ENCODE data around the gene KCNK1.

The KCNK1 gene

DNA sequence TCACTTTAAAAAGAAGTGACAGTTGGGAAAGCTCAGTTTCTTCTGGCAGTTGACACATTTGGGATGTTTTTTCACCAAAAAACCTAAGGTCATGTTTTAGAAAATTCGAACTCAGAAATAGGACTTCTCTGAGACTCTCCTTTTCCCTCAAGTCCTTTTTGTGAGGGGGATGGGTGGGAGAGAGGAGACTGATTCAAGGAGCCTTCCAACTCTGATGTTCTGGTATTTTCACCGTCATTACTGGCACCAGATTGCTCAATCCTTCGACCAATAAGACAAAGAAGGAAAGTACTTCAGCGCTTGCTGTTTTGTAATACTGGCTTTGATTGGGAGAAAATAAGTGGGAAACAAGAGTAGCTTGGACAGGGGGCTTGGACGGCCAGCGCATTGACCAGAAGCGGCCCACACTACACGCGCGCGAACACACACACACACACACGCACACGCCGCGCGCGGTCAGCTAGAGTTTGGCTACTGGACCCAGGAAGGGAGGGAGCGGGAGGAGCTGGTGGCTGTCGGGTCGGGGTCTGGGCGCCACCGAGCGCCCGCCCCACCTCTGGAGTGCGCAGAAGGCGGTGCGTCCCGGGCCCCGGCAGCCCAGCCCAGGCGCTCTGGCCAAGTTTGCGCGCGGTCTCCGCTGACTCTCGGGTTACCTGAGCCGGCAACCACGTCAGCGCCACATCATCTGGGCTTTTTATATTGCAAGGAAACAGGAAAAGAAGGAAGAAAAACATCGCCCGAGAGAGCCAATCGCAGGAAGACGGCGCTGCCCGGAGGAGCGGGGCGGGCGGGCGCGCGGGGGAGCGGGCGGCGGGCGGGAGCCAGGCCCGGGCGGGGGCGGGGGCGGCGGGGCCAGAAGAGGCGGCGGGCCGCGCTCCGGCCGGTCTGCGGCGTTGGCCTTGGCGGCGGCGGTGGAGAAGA lies at the start of gene KCNK1:
Gene KCNK1, plus strand, starts transcription at position 855 of the 921 bp plus-strand sequence. Its CDS starts 66 bp downstream, at position 921.
- peak within 1 kb of the TSS; percentile 77 to 89 (median 87) for H3K27ac Mint-ChIP-seq

DNA sequence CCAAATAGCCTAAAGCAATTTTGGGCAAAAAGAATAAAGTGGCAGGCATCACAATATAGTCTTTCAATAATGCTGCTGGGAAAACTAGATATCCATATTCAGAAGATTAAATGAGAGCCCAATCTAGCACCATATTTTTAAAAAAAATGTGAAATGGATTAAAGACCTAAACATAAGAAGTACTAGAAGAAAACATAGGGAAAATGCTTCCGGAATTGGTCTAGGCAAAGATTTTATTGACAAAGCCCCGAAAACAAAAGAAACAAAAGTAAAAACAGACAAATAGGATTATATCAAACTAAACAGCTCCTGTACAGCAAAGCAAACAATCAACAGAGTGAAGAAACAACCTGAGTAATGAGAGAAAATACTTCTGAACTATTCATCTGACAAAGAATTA lies 48.6 kb upstream of the KCNK1 start:
- H3K27ac Mint-ChIP-seq, result no peak overlapping the region
- TF ChIP-seq, protein P1, sequence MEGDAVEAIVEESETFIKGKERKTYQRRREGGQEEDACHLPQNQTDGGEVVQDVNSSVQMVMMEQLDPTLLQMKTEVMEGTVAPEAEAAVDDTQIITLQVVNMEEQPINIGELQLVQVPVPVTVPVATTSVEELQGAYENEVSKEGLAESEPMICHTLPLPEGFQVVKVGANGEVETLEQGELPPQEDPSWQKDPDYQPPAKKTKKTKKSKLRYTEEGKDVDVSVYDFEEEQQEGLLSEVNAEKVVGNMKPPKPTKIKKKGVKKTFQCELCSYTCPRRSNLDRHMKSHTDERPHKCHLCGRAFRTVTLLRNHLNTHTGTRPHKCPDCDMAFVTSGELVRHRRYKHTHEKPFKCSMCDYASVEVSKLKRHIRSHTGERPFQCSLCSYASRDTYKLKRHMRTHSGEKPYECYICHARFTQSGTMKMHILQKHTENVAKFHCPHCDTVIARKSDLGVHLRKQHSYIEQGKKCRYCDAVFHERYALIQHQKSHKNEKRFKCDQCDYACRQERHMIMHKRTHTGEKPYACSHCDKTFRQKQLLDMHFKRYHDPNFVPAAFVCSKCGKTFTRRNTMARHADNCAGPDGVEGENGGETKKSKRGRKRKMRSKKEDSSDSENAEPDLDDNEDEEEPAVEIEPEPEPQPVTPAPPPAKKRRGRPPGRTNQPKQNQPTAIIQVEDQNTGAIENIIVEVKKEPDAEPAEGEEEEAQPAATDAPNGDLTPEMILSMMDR (IDR thresholded peaks at IDR 0.05; ENCODE audit: unreplicated experiment in 3 of 3), result no peak
- H3K4me1 Mint-ChIP-seq, result no peaks in the 10 kb centered on the region
- H3K9me3 Mint-ChIP-seq, result peaks cover 35% of the 10 kb centered on the region
- H3K27me3 Mint-ChIP-seq (ENCODE audit: low read depth), result no peaks in the 10 kb centered on the region
- no peak overlapping the region for H3K4me3 Mint-ChIP-seq
- H3K36me3 Mint-ChIP-seq (ENCODE audit: low read depth), result peaks cover 3% of the 10 kb centered on the region

More for the DNA sequence above, at the start of gene KCNK1:
- Mint-ChIP-seq H3K36me3 (ENCODE audit: low read depth) (no peaks in the 10 kb centered on the region), H3K27me3 (ENCODE audit: low read depth) (peaks cover 88% of the 10 kb centered on the region), H3K4me1 (peaks cover 24% of the 10 kb centered on the region), H3K9me3 (no peaks in the 10 kb centered on the region), H3K4me3 (peak within 1 kb of the TSS; percentile 93 to 95 (median 94))
- TF ChIP-seq, protein P1 (IDR thresholded peaks at IDR 0.05; ENCODE audit: unreplicated experiment in 3 of 3), result no peak

DNA sequence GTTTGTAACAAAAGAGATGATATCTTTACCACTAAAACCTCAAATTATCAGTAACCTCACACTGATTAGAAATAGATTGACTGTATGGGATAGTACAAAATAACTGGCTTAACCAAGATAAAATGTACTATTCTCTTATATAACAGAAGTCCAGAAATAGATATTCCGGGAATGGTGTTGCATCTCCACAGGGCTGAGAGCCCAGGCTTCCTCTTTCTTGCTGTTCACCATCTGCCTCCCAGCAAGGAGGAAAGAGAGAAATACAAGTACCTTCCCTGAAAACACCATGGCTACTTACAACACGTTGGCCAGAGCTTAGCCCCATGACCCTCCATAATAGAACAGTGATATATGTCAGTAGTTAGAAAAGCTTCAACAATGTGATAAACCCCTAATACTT lies 47.0 kb upstream of the KCNK1 start:
- Mint-ChIP-seq H3K9me3 (peaks cover 28% of the 10 kb centered on the region), H3K36me3 (ENCODE audit: low read depth) (no peaks in the 10 kb centered on the region), H3K4me3 (no peak overlapping the region), H3K27ac (no peak overlapping the region), H3K4me1 (no peaks in the 10 kb centered on the region), H3K27me3 (ENCODE audit: low read depth) (peaks cover 6% of the 10 kb centered on the region)
- TF ChIP-seq, protein P1 (IDR thresholded peaks at IDR 0.05; ENCODE audit: unreplicated experiment in 3 of 3), result no peak

DNA sequence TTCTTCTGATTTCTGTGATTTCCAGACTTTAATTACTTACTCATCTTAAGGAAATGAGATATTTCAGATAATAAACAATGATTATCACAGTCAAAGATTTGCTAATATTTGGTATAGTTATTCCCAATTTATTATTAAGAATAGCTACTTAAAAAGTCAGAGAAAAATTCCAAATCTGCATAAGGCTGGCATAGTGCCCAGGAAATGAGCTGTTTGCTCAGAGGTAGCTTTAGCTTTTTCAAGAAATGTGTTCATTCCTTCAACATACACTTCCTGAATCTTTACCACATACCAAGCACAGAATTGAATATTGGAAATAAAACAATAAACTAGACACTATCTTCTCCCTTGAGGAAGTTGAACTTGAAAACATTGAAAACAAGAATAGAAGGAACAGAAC lies 44.3 kb upstream of the KCNK1 start:
- peaks cover 15% of the 10 kb centered on the region for H3K9me3 Mint-ChIP-seq
- no peaks in the 10 kb centered on the region for H3K4me1 Mint-ChIP-seq
- H3K27me3 Mint-ChIP-seq (ENCODE audit: low read depth), result peaks cover 14% of the 10 kb centered on the region

DNA sequence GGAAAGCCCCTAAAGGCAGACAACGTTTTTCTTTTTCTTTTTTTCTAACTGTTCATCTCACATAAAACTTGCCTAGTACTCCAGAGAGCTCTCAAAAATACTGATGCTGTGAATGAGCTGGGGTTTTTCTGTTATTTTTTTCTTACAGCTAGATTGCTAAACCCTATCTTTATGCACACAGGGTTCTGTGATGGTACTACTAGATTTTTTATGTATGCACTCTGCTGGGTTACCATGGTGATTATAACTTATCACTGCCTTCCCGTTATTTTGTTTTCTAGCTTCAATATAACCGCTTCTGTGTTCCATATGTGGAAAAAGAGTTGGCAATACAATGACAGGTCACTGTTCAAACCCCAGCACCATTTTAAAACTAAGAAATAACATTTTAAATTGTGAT lies 43.7 kb upstream of the KCNK1 start:
- Mint-ChIP-seq H3K36me3 (ENCODE audit: low read depth) (no peaks in the 10 kb centered on the region), H3K9me3 (peaks cover 9% of the 10 kb centered on the region), H3K27me3 (ENCODE audit: low read depth) (peaks cover 18% of the 10 kb centered on the region), H3K4me3 (no peak overlapping the region), H3K27ac (no peak overlapping the region), H3K4me1 (no peaks in the 10 kb centered on the region)
- TF ChIP-seq, protein P1 (IDR thresholded peaks at IDR 0.05; ENCODE audit: unreplicated experiment in 3 of 3), result no peak

More for the DNA sequence above, 44.3 kb upstream of the KCNK1 start:
- TF ChIP-seq, protein P1 (IDR thresholded peaks at IDR 0.05; ENCODE audit: unreplicated experiment in 3 of 3), result no peak
- Mint-ChIP-seq H3K4me3 (no peak overlapping the region), H3K36me3 (ENCODE audit: low read depth) (no peaks in the 10 kb centered on the region), H3K27ac (no peak overlapping the region)
